Measurements from ENCODE around the gene DPYSL5.

The DPYSL5 gene

GRCh38 chr2:26991717-26992116 lies 143.8 kb downstream of the DPYSL5 start:
- no peak for DNase-seq (ENCODE audit: low read depth in 2 of 2)

GRCh38 chr2:26993768-26994167 lies 145.8 kb downstream of the DPYSL5 start:
- DNase-seq (ENCODE audit: low read depth in 2 of 2) = no peak

GRCh38 chr2:26994983-26995382 lies 147.1 kb downstream of the DPYSL5 start:
- DNase-seq (ENCODE audit: low read depth in 2 of 2) = no peak

- DNase-seq (ENCODE audit: low read depth in 2 of 2) = no peak
Measured at GRCh38 chr2:26997394-26997793, 149.5 kb downstream of the DPYSL5 start.

GRCh38 chr2:26998323-26998722 lies 150.4 kb downstream of the DPYSL5 start:
- no peak for DNase-seq (ENCODE audit: low read depth in 2 of 2)

Measured in activated CD4-positive, alpha-beta T cell treated with anti-CD3 and anti-CD28 coated beads for 24 hours (primary cell).